Stimulated activated CD4-positive, alpha-beta T cell treated with anti-CD3 and anti-CD28 coated beads, Interleukin-4, amount 100 ng/mL, for 1 hour (primary cell): ENCODE measurements around the gene REV3L.
"Not testable (repeated sequence)": the region's sequence is repeated elsewhere in the genome, so short reads cannot be mapped to it uniquely, and the experiment has no call there.

Experiments
- DNase-seq: peaks from one replicate; pipeline ENCODE4 v3.0.0-alpha.2; 2020

The REV3L gene

DNA sequence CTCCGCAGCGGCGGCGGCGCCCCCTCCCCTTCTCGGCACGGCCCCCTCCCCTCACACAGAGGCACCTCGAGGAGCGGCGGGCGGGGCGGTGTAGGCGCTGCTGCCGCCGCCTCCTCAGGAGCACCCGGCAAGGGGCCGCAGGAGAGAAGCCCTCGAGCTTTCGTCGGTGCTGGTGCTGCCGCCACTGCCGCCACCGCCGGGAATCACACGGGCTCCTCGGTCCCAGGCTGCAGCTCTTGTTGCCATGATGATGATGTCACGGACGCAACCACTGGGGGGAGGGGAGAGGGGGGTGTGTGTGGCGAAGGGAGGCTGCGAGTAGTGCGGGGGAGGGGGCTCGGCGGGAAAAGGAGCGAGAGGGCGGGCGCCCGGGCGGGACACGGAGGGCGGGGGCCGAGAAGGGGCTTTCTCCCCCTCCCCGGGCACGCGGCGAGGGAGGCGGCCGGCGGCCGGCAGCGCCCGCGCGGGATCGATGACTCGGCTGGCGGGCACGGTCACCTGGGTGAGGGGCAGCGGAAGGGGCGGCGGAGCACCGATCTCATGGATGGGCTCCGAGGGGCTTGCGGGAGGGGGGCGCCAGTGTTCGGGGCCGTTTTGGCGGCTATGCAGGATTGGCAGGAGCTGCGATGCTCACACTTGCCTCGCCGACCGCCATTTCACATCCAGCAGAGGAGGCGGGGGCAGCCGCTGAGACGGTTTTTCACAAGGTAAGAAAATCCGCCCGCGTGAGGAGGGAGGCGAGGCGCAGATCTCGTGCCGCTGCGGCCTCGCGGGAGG is at the start of gene REV3L:
Gene REV3L, minus strand, starts transcription at position 260 of the 777 bp plus-strand sequence. CDS start 330 bp downstream, outside the sequence.
- DNase-seq: peak; percentile 88

GRCh38 chr6:111531185-111531584 is 48.2 kb upstream of the REV3L start:
- DNase-seq: no peak

- DNase-seq: no peak
These were observed 47.6 kb upstream of the REV3L start for GRCh38 chr6:111530667-111531066.

DNA sequence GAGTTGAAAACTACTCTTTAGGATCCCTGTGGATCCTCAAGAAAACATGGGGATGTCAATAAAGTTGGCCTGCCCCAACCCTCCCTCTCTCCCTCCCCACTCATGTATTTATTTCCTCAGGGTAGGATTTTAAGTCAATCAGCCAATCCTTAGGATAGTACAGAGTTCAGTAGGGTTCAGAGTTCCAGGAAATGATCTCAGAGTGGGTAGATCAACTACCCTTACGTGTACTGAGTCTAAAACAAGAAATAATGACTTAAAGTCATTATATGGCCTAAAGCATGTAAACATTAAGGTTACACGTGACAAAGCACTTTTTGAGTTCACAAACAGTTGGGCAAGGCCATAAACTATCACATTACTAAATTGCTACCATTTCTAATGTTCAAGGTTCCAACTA is 47.2 kb upstream of the REV3L start:
- no peak for DNase-seq

DNA sequence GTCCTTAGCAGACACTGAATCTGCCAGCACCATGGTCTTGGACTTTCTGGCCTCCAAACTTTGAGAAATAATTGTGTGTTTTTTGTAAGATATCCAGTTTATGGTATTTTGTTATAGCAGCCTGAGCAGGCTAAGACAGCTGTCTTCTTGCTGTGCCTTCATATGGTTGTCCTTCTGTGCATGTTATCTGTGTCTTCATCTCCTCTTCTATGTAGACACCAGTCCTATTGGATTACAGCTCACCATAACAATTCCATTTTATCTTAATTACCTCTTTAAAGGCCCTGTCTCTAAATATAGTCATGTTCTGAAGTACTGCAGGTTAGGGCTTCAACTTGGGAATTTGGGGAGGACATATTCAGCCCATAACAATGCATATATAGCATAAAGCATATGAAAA is 44.3 kb upstream of the REV3L start:
- DNase-seq: no peak

DNA sequence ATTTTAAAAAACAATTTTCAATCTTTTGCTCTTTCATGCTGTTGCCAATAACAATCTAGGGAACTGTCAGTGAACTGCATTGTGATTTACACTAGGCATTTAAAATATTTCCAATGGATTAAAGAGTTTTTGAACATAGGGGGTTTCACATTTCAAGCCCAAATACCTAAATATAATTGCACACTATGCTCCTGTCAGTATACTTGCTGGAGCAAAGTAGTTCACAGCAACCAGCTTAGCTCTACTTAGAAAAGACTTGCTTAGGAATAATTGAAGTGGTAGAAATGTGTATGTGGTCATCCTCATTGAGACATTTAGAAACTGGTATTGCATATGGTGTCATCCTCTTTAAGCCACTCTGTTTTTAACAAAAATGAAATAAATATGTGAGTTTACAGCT is 41.7 kb upstream of the REV3L start:
- no peak for DNase-seq

- DNase-seq: no peak
These were observed 41.2 kb upstream of the REV3L start for GRCh38 chr6:111524252-111524651.

DNA sequence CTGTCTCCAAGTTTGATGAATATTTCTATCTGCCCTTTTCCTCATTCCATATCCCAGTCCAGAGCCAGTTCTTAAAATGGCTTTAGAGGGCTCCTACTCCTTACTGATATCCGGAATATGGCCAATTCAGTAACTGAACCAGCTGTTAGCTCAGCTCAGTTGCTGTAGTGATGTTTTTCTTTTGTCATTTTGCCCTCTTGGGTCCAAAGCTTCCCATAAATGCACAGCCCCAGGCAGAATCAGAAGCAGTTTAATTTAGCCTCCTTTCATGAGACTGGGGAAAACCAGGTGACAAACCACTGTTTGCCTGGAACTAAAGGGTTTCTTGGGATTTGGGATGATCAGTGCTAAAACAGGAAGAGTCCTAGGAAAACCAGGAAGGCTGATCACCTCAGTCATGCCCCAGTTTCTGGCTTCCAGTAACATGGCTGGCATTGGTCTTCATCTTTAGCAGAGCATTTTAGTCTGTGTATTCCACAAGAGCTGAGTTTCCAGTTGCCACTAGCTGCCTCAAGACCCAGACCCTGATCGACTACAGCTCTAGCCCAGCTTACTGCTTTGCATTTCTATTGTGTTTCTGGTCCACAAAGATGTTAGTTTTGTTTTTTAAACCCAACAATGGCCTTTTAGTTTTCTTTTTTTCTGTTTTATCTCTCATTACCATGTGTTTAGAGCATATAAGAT is 40.6 kb upstream of the REV3L start:
- no peak for DNase-seq

DNA sequence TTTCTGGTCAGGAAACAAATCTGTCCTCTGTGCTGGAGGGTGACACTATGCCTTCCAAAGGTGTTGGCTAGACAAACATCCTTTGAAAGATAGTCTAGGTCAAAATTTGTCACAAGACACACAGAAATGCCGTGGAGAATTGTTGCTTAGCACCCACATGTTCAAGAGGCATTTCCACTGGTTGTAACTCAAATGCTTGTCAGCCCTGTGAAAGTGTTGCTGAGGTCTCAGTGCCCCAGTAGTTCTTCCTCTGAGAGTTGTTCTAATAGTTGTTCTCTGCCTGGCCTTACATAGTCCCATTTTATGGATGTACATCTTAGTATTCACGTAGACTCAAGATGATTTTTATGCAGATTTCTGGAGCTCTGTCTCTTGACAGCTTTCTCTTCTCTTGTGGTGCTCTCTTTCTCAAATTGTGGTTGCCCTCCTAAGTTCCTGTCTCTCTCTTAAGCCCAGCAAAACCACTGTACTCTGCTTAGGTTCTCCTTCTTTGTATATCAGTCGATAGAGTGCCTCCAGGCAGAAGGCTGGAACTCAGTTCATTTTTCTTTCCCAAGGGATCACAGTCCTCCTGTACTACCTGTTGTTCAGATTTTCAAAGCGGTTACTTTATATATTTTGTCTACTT is 39.5 kb upstream of the REV3L start:
- DNase-seq: no peak

DNA sequence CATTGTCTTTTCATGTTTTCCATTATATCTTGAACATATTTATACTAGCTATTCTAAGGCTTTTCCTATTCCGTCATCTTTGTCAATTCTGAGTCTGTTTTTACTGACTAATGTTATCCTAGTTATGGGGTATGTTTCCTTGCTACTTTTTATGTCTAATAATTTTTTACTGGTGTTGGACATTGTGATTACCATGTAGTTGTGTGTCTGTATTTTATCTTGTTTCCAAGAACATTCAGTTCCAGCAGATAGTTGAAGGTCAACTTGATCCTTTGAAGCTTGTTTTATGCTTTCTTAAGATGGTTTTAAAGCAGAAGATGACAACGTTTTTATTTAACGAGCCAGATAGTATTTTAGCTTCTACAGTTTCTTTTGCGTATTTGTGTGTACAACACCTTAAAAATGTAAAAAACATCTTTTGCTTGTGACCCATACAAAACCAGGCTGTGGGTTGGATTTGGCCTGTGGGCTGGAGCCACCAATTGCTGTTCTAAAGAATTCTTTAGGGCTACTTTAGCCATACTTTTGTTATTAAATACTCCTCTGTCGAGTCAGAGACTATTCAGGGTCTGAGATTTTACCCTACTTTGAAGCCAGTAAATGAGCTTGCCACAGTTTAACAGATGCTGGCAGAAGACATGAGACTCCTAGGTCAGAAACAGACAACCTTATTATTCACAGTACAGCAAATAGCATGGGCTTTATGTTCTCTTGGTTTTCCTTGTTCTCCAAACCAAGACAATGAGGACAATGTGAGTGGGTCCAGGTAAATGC is 38.7 kb upstream of the REV3L start:
- DNase-seq: no peak

GRCh38 chr6:111520524-111520923 is 37.5 kb upstream of the REV3L start:
- DNase-seq: no peak

- DNase-seq: no peak
These were observed 34.9 kb upstream of the REV3L start for GRCh38 chr6:111517965-111518364.

- DNase-seq: no peak
These were observed 32.2 kb upstream of the REV3L start for GRCh38 chr6:111515259-111515658.

DNA sequence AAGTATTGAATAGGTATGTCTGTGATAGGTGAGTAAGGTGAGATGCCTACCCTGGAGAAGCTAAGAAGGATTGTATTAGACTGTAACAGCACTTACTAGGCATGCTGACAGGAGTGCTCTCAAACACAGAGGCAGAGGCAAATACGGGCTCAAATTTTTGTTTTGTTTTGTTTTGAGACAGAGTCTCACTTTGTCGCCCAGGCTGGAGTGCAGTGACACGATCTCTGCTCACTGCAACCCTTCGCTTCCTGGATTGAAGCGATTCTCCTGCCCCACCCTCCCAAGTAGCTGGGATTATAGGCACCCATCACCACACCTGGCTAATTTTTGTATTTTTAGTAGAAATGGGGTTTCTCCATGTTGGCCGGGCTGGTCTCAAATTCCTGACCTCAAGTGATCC is 31.5 kb upstream of the REV3L start:
- not testable (repeated sequence) for DNase-seq

GRCh38 chr6:111507219-111507618 is 24.2 kb upstream of the REV3L start:
- not testable (repeated sequence) for DNase-seq

DNA sequence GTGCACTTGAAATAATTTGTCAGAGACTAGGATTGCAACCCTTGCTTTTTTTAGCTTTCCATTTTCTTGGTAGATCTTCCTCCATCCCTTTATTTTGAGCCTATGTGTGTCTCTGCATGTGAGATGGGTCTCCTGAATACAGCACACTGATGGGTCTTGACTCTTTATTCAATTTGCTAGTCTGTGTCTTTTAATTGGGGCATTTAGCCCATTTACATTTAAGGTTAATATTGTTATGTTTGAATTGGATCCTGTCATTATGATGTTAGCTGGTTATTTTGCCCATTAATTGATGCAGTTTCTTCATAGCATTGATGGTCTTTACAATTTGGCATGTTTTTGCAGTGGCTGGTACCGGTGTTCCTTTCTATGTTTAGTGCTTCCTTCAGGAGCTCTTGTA is 22.5 kb upstream of the REV3L start:
- not testable (repeated sequence) for DNase-seq

DNA sequence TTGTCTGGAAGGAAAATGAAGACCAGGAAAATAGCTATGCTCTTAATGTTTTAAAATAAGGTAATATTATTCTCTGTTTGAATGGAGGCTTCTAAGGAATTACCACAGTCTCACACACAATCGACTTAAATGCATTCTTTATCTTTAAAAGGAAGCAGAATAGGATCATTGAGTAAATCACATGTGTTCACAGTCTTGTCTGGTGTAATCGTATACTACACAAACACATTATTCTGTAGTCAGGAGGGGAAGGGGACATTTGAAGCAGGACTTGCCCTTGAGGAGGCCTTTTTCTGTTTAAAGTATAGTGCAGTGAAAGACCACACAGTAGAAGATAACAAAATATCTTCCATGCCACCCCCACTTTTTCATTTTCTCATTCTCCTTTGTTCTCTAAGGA is 20.6 kb upstream of the REV3L start:
- no peak for DNase-seq

DNA sequence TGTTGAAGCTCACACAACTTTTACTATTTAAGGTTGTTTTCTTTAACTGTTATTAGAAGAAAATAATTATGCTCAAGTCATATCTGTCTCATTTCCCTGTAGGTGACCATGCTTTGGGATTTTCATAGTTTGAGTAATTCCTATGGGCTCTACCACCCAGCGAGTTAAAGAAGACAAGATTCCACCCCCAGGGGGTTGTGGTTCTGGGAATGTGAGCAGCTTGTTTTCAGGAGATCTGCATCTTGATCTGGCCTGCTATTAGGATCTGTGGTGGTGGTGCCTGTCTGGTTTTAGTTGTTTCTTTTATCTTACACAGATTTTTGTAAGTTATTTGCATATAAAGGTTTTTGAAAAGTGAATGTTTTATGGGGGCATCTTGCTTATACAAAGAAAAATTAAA is 20.2 kb upstream of the REV3L start:
- no peak for DNase-seq

GRCh38 chr6:111502154-111502553 is 19.1 kb upstream of the REV3L start:
- DNase-seq: no peak

DNA sequence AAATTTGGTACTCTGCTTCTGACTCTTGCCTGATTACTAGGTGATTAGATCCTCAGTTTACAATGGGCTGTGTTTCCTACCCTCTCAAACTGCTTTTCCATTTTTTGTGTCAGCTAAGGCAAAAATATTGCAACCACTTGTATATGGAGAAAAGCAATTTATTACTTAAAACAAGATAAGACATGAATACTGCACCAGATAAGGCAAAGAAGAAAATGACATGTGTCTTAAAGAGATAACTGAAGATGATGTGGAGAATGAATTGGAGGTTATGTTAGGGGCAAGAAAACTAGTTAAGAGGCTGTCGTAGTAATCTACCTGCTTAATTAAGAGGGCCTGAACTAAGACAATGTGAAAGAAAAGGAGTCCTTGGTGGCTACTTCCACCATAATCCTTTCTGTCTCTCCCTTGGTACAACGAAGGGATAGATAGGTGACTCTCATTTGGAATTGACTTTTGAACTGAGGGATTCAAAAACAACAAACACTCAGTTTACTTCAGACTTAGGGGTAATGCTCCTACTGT is 16.3 kb upstream of the REV3L start:
- no peak for DNase-seq

GRCh38 chr6:111494951-111495635 is 12.1 kb upstream of the REV3L start:
- DNase-seq: no peak

GRCh38 chr6:111492499-111492898 is 9.5 kb upstream of the REV3L start:
- DNase-seq: no peak
